Mucosa of descending colon (tissue), 3 donors: Measurements from ENCODE around the gene IQCB1. TPM values are rescaled to one million over a fixed set of nuclear protein-coding genes. Genes with fewer than 3 reads are reported as not detected.
A peak's percentile ranks its signal among the peaks of the same experiment; 100 is the strongest.

Experiments used
- ATAC-seq: fragments of 200-7000 bp; cut with Tn5 transposase; one replicate; pipeline ENCODE4 v1.9.1; 2020; ENCODE audit warnings: mild to moderate bottlenecking, moderate library complexity
- DNase-seq, 3 donors: peaks; one replicate each; pipeline ENCODE4 v3.0.0-alpha.2; 2020
- H3K36me3 ChIP-seq: fragments of 200-600 bp; one replicate; pipeline ENCODE4 v1.8.0; 2021; ENCODE audit warnings: low read depth, mild to moderate bottlenecking
- H3K4me1 ChIP-seq: fragments of 200-600 bp; one replicate; pipeline ENCODE4 v1.8.0; 2021; ENCODE audit warnings: low read depth, mild to moderate bottlenecking
- H3K4me3 ChIP-seq: fragments of 200-600 bp; one replicate; pipeline ENCODE4 v1.8.0; 2021; ENCODE audit warnings: mild to moderate bottlenecking
- H3K9me3 ChIP-seq: fragments of 200-600 bp; one replicate; pipeline ENCODE4 v1.8.0; 2021; ENCODE audit warnings: mild to moderate bottlenecking
- intact Hi-C, 2 donors: fragments of 100-400 bp; cut with DNase I in 1 of 2; cut with micrococcal nuclease in 1 of 2; formaldehyde crosslinking; loops; one replicate each; pipeline versions ENCODE4 v1.11.0 to v1.11.1; 2022; cut with DNase I, micrococcal nuclease
- total RNA-seq, 3 donors: library from RNA; stranded (reverse); fragmentation: NEBNext Ultra II Directional in 2 of 3; extraction: Animal tissue kit (Norgen Biotek cat#: 25700) in 2 of 3; gene quantifications; one replicate each; pipeline versions ENCODE4 v1.2.1 to v1.2.4, GENCODE V29; 2021 to 2023
- TF ChIP-seq, protein P1 (sequence below): fragments of 200-600 bp; IDR thresholded peaks from one replicate; pipeline ENCODE4 v1.8.0; 2022; ENCODE audit warnings: antibody characterized with exemption, mild to moderate bottlenecking
- donor health status: DM: no; HTN: no; CAD: no; lungs with moderate emphysema.
- donor health status: DM: no; HTN: no; CAD: no.
- donor health status: DM: no; HTN: yes; CAD: no.

Gene IQCB1
- total RNA-seq, 3 donors from 2014 or later: 14.5 to 25.1 (median 22.2) TPM

DNA sequence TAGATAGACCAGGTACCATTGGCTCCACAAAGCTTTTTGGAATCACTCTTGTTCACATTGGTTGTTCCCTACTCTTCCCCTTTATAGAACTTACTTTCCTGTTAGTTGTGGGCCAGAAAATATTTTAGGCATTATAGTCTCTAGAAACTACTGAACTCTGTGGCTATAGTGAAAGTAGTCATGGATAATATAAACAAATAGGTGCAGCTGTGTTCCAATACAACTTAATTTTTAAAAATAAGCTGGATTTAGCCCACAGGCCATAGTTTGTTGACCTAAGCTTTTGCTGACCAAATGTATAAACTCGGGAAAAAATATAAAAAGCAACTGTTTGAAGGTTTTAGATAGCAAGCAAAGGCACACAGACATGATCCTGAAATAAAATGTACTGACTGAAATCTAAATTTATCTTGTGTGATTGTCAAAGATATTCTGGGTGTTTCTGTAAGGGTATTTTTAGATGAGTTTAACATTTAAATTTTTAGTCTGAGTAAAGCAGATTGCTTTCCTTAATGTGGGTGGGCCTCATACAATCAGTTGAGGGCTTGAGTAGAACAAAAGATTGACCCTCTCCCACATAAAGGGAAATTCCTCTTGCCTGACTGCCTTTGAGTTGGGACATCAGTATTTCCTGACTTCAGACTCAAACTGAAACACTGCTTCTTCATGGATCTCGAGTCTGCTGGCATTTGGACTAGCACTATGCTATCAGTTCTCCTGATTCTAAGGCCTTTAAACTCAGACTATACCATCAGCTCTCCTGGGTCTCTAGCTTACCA lies 13.2 kb downstream of the IQCB1 start:
- no peaks in the 10 kb centered on the region for H3K4me1 ChIP-seq
- TF ChIP-seq, protein P1, sequence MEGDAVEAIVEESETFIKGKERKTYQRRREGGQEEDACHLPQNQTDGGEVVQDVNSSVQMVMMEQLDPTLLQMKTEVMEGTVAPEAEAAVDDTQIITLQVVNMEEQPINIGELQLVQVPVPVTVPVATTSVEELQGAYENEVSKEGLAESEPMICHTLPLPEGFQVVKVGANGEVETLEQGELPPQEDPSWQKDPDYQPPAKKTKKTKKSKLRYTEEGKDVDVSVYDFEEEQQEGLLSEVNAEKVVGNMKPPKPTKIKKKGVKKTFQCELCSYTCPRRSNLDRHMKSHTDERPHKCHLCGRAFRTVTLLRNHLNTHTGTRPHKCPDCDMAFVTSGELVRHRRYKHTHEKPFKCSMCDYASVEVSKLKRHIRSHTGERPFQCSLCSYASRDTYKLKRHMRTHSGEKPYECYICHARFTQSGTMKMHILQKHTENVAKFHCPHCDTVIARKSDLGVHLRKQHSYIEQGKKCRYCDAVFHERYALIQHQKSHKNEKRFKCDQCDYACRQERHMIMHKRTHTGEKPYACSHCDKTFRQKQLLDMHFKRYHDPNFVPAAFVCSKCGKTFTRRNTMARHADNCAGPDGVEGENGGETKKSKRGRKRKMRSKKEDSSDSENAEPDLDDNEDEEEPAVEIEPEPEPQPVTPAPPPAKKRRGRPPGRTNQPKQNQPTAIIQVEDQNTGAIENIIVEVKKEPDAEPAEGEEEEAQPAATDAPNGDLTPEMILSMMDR: no peak
- peaks cover 8% of the 10 kb centered on the region for H3K9me3 ChIP-seq
- no peaks in the 10 kb centered on the region for H3K36me3 ChIP-seq
- DNase-seq: no peak
- no peak for ATAC-seq
- intact Hi-C loops: no loop called here
- no peak overlapping the region for H3K4me3 ChIP-seq

DNA sequence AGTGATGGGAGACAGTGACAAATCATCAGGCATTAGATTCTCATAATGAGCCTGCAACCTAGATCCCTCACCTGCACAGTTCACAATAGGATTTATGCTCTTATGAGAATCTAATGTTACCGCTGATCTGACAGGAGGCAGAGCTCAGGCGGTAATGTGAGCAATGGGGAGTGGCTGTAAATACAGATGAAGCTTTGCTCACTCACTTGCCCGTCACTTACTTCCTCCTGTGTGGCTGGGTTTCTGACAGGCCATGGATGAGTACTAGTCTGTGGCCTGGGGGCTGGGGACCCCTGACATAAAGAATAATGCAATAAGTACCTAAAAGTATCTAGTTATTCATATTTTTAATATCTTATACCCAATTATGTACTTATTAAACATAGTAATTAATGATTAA lies 15.6 kb downstream of the IQCB1 start:
- no peak for DNase-seq
- TF ChIP-seq, protein P1: no peak
- intact Hi-C loops: no loop called here
- Histone ChIP-seq H3K36me3 (no peaks in the 10 kb centered on the region), H3K4me1 (no peaks in the 10 kb centered on the region), H3K4me3 (no peak overlapping the region), H3K9me3 (peaks cover 8% of the 10 kb centered on the region)
- no peak for ATAC-seq

DNA sequence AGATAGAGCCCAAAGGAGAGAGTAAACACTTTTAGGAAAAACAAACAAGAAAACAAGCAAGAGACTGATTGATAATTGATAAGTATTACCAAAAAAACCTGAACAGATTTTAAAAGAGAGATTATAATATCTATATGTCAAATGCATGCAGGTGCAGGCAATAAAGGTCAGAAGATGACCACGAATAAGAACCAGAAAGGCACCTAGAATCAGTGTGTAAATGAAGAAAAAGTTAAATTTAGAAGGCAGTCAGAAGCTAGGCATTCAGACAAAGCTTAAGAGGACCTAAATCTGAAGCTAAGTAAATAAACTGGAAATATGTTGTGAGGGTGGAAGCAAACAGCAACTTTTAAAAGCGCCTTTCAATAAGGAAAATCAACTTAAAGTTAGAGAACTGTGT lies 16.3 kb downstream of the IQCB1 start:
- no peaks in the 10 kb centered on the region for H3K36me3 ChIP-seq
- DNase-seq: no peak
- no peak for ATAC-seq
- no peaks in the 10 kb centered on the region for H3K4me1 ChIP-seq
- peaks cover 8% of the 10 kb centered on the region for H3K9me3 ChIP-seq
- TF ChIP-seq, protein P1: no peak
- H3K4me3 ChIP-seq: no peak overlapping the region
- intact Hi-C loops: no loop called here

DNA sequence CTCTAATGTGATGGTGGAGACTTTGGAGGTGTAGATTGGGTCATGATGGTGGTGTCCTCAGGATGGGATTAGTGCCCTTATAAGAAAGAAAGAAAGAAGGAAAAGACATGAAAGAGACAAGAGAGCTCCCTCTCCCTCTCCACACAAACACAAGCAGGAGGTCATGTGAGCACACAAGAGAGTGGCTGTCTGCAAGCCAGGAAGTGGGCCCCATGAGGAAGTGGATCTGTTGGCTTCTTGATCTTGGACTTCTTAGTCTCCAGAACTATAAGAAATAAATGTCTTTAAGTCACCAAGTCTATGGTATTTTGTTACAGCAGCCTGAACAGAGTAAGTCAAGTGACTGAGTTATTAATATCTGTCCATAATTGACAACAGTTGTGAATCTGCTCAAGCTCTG lies 17.1 kb downstream of the IQCB1 start:
- ATAC-seq (no peak), DNase-seq (no peak)
- Histone ChIP-seq H3K9me3 (no peaks in the 10 kb centered on the region), H3K36me3 (no peaks in the 10 kb centered on the region), H3K4me3 (no peak overlapping the region), H3K4me1 (no peaks in the 10 kb centered on the region)
- TF ChIP-seq, protein P1: no peak
- intact Hi-C loops: no loop called here

DNA sequence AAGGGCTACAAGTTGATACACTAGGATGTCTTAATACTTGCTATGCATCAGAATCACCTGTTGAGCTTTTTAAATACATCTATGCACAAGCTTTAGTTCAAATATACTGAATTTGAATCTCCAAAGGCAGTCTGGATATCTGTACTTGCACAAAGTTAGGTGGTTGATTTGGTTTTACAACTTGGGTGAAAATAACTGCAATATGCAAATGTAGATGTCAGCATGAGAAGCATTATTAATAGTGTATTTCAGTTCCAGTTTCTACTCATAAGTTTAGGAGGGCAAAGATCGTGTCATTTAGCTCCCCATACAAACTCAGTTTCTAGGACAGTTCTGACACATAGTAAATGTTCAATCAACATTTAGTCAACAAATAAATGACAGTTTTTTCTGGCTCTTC lies 25.6 kb downstream of the IQCB1 start:
- intact Hi-C loops: no loop called here
- TF ChIP-seq, protein P1: no peak
- Histone ChIP-seq H3K4me1 (peaks cover 3% of the 10 kb centered on the region), H3K9me3 (no peaks in the 10 kb centered on the region), H3K36me3 (no peaks in the 10 kb centered on the region), H3K4me3 (no peak overlapping the region)
- no peak for DNase-seq
- ATAC-seq: peak; percentile 38
